ENCODE measurements around the gene HECTD1. TPM values are rescaled to one million over a fixed set of nuclear protein-coding genes. Genes with fewer than 3 reads are reported as not detected.

The HECTD1 gene
- total and polyA plus RNA-seq, 9 of the 15 experiments (the other 6 are each of a cell fraction or from before 2014, with no cell fraction given): 27.9 to 111 (median 78.1) TPM

- TF ChIP-seq ID3 (CRISPR knock-in tag; IDR thresholded peaks at IDR 0.05): peak; percentile 94
- TF ChIP-seq ID3 (tag; IDR thresholded peaks at IDR 0.05): peak; percentile 89
- TF ChIP-seq, protein P1, sequence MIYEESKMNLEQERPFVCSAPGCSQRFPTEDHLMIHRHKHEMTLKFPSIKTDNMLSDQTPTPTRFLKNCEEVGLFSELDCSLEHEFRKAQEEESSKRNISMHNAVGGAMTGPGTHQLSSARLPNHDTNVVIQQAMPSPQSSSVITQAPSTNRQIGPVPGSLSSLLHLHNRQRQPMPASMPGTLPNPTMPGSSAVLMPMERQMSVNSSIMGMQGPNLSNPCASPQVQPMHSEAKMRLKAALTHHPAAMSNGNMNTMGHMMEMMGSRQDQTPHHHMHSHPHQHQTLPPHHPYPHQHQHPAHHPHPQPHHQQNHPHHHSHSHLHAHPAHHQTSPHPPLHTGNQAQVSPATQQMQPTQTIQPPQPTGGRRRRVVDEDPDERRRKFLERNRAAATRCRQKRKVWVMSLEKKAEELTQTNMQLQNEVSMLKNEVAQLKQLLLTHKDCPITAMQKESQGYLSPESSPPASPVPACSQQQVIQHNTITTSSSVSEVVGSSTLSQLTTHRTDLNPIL (CRISPR knock-in tag; IDR thresholded peaks at IDR 0.05): peak; percentile 77; the same call in 1 of the 2 replicates
- peak; percentile 66; the same call in 1 of the 2 replicates for TF ChIP-seq KLF13 (tag; IDR thresholded peaks at IDR 0.05; ENCODE audit: borderline replicate concordance, low read depth)
- peak; percentile 82; the same call in 1 of the 2 replicates for TF ChIP-seq ZNF75A (CRISPR knock-in tag; IDR thresholded peaks at IDR 0.05)
- peak; percentile 74; the same call in 1 of the 2 replicates for TF ChIP-seq FOXJ2 (tag; IDR thresholded peaks at IDR 0.05)
- TF ChIP-seq, protein P2, sequence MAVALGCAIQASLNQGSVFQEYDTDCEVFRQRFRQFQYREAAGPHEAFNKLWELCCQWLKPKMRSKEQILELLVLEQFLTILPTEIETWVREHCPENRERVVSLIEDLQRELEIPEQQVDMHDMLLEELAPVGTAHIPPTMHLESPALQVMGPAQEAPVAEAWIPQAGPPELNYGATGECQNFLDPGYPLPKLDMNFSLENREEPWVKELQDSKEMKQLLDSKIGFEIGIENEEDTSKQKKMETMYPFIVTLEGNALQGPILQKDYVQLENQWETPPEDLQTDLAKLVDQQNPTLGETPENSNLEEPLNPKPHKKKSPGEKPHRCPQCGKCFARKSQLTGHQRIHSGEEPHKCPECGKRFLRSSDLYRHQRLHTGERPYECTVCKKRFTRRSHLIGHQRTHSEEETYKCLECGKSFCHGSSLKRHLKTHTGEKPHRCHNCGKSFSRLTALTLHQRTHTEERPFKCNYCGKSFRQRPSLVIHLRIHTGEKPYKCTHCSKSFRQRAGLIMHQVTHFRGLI (CRISPR knock-in tag; IDR thresholded peaks at IDR 0.05): peak; percentile 96
These were observed 34.8 kb upstream of the HECTD1 start (continued) for GRCh38 chr14:31242161-31242940.

Data from K562 (cell line).